ENCODE measurements around the gene POLR2J2. TPM values are rescaled to one million over a fixed set of nuclear protein-coding genes. Genes with fewer than 3 reads are reported as not detected.
"Not testable (repeated sequence)": the region's sequence is repeated elsewhere in the genome, so short reads cannot be mapped to it uniquely, and the experiment has no call there.

POLR2J2 gene
- total RNA-seq, 1 donor: 2.5 TPM

- H3K27me3 ChIP-seq (ENCODE audit: insufficient read depth, low read length); H3K4me2 ChIP-seq (ENCODE audit: insufficient read depth, low read length); DNase-seq (ENCODE audit: insufficient read length, low spot score, missing footprints); H3K4me3 ChIP-seq (ENCODE audit: insufficient read depth, low read length); H3K4me1 ChIP-seq (ENCODE audit: insufficient read depth, low read length); H3K36me3 ChIP-seq (ENCODE audit: insufficient read depth, low read length); H3K79me2 ChIP-seq (ENCODE audit: insufficient read depth, low read length); H4K20me1 ChIP-seq (ENCODE audit: insufficient read depth, low read length); H2AFZ ChIP-seq (ENCODE audit: low read length); H3K9me3 ChIP-seq (ENCODE audit: low read depth, low read length); H3K27ac ChIP-seq (ENCODE audit: low read depth, low read length): not testable (repeated sequence)
Observed at GRCh38 chr7:102675545-102675944, 4.1 kb upstream of the POLR2J2 start.

- DNase-seq (ENCODE audit: insufficient read length, low spot score, missing footprints); H2AFZ ChIP-seq (ENCODE audit: low read length); H3K27ac ChIP-seq (ENCODE audit: low read depth, low read length); H3K79me2 ChIP-seq (ENCODE audit: insufficient read depth, low read length); H3K4me3 ChIP-seq (ENCODE audit: insufficient read depth, low read length); H4K20me1 ChIP-seq (ENCODE audit: insufficient read depth, low read length); H3K9me3 ChIP-seq (ENCODE audit: low read depth, low read length); H3K4me2 ChIP-seq (ENCODE audit: insufficient read depth, low read length); H3K36me3 ChIP-seq (ENCODE audit: insufficient read depth, low read length); H3K4me1 ChIP-seq (ENCODE audit: insufficient read depth, low read length); H3K27me3 ChIP-seq (ENCODE audit: insufficient read depth, low read length): not testable (repeated sequence)
Observed at GRCh38 chr7:102673447-102674067, 2.1 kb upstream of the POLR2J2 start.

GRCh38 chr7:102671956-102672307 lies 469 bp upstream of the POLR2J2 start:
- not testable (repeated sequence) for H4K20me1 ChIP-seq (ENCODE audit: insufficient read depth, low read length); H3K79me2 ChIP-seq (ENCODE audit: insufficient read depth, low read length); H3K9me3 ChIP-seq (ENCODE audit: low read depth, low read length); H3K36me3 ChIP-seq (ENCODE audit: insufficient read depth, low read length); H3K4me2 ChIP-seq (ENCODE audit: insufficient read depth, low read length); H3K27me3 ChIP-seq (ENCODE audit: insufficient read depth, low read length); H3K4me1 ChIP-seq (ENCODE audit: insufficient read depth, low read length); H3K4me3 ChIP-seq (ENCODE audit: insufficient read depth, low read length); H2AFZ ChIP-seq (ENCODE audit: low read length); H3K27ac ChIP-seq (ENCODE audit: low read depth, low read length); DNase-seq (ENCODE audit: insufficient read length, low spot score, missing footprints)

GRCh38 chr7:102667523-102667922 lies 3.9 kb downstream of the POLR2J2 start:
- not testable (repeated sequence) for DNase-seq (ENCODE audit: insufficient read length, low spot score, missing footprints); H3K4me1 ChIP-seq (ENCODE audit: insufficient read depth, low read length); H3K36me3 ChIP-seq (ENCODE audit: insufficient read depth, low read length); H3K27me3 ChIP-seq (ENCODE audit: insufficient read depth, low read length); H2AFZ ChIP-seq (ENCODE audit: low read length); H4K20me1 ChIP-seq (ENCODE audit: insufficient read depth, low read length); H3K4me3 ChIP-seq (ENCODE audit: insufficient read depth, low read length); H3K27ac ChIP-seq (ENCODE audit: low read depth, low read length); H3K79me2 ChIP-seq (ENCODE audit: insufficient read depth, low read length); H3K4me2 ChIP-seq (ENCODE audit: insufficient read depth, low read length); H3K9me3 ChIP-seq (ENCODE audit: low read depth, low read length)

- H3K4me1 ChIP-seq (ENCODE audit: insufficient read depth, low read length); H3K4me2 ChIP-seq (ENCODE audit: insufficient read depth, low read length); H3K36me3 ChIP-seq (ENCODE audit: insufficient read depth, low read length); H3K4me3 ChIP-seq (ENCODE audit: insufficient read depth, low read length); H3K79me2 ChIP-seq (ENCODE audit: insufficient read depth, low read length); H3K9me3 ChIP-seq (ENCODE audit: low read depth, low read length); H3K27ac ChIP-seq (ENCODE audit: low read depth, low read length); H2AFZ ChIP-seq (ENCODE audit: low read length); DNase-seq (ENCODE audit: insufficient read length, low spot score, missing footprints); H3K27me3 ChIP-seq (ENCODE audit: insufficient read depth, low read length); H4K20me1 ChIP-seq (ENCODE audit: insufficient read depth, low read length): not testable (repeated sequence)
Observed at GRCh38 chr7:102666850-102667249, 4.6 kb downstream of the POLR2J2 start.

- DNase-seq (ENCODE audit: insufficient read length, low spot score, missing footprints); H3K4me3 ChIP-seq (ENCODE audit: insufficient read depth, low read length); H3K4me1 ChIP-seq (ENCODE audit: insufficient read depth, low read length); H3K4me2 ChIP-seq (ENCODE audit: insufficient read depth, low read length); H3K9me3 ChIP-seq (ENCODE audit: low read depth, low read length); H2AFZ ChIP-seq (ENCODE audit: low read length); H3K27me3 ChIP-seq (ENCODE audit: insufficient read depth, low read length); H3K27ac ChIP-seq (ENCODE audit: low read depth, low read length); H4K20me1 ChIP-seq (ENCODE audit: insufficient read depth, low read length); H3K36me3 ChIP-seq (ENCODE audit: insufficient read depth, low read length); H3K79me2 ChIP-seq (ENCODE audit: insufficient read depth, low read length): not testable (repeated sequence)
Observed at GRCh38 chr7:102664765-102665164, 6.7 kb downstream of the POLR2J2 start.

- not testable (repeated sequence) for H3K9me3 ChIP-seq (ENCODE audit: low read depth, low read length); H3K4me1 ChIP-seq (ENCODE audit: insufficient read depth, low read length); H3K36me3 ChIP-seq (ENCODE audit: insufficient read depth, low read length); H3K27me3 ChIP-seq (ENCODE audit: insufficient read depth, low read length); H2AFZ ChIP-seq (ENCODE audit: low read length); H4K20me1 ChIP-seq (ENCODE audit: insufficient read depth, low read length); H3K79me2 ChIP-seq (ENCODE audit: insufficient read depth, low read length); H3K4me2 ChIP-seq (ENCODE audit: insufficient read depth, low read length); H3K27ac ChIP-seq (ENCODE audit: low read depth, low read length); H3K4me3 ChIP-seq (ENCODE audit: insufficient read depth, low read length); DNase-seq (ENCODE audit: insufficient read length, low spot score, missing footprints)
Observed at GRCh38 chr7:102649924-102650323, 21.5 kb downstream of the POLR2J2 start, which contains the start of gene SPDYE2B. TSS of gene SPDYE2B (plus strand) at chr7:102650319. CDS start at chr7:102652349, 2,030 bp downstream.

GRCh38 chr7:102647813-102648212 lies 23.6 kb downstream of the POLR2J2 start:
- not testable (repeated sequence) for H3K4me3 ChIP-seq (ENCODE audit: insufficient read depth, low read length); H2AFZ ChIP-seq (ENCODE audit: low read length); H3K9me3 ChIP-seq (ENCODE audit: low read depth, low read length); H4K20me1 ChIP-seq (ENCODE audit: insufficient read depth, low read length); H3K27ac ChIP-seq (ENCODE audit: low read depth, low read length); H3K36me3 ChIP-seq (ENCODE audit: insufficient read depth, low read length); DNase-seq (ENCODE audit: insufficient read length, low spot score, missing footprints); H3K79me2 ChIP-seq (ENCODE audit: insufficient read depth, low read length); H3K27me3 ChIP-seq (ENCODE audit: insufficient read depth, low read length); H3K4me2 ChIP-seq (ENCODE audit: insufficient read depth, low read length); H3K4me1 ChIP-seq (ENCODE audit: insufficient read depth, low read length)

- H3K9me3 ChIP-seq (ENCODE audit: low read depth, low read length); H3K36me3 ChIP-seq (ENCODE audit: insufficient read depth, low read length); H3K27me3 ChIP-seq (ENCODE audit: insufficient read depth, low read length); H2AFZ ChIP-seq (ENCODE audit: low read length); H3K27ac ChIP-seq (ENCODE audit: low read depth, low read length); H3K4me2 ChIP-seq (ENCODE audit: insufficient read depth, low read length); H3K4me3 ChIP-seq (ENCODE audit: insufficient read depth, low read length); H4K20me1 ChIP-seq (ENCODE audit: insufficient read depth, low read length); DNase-seq (ENCODE audit: insufficient read length, low spot score, missing footprints); H3K79me2 ChIP-seq (ENCODE audit: insufficient read depth, low read length); H3K4me1 ChIP-seq (ENCODE audit: insufficient read depth, low read length): not testable (repeated sequence)
Observed at GRCh38 chr7:102643404-102643803, 28.1 kb downstream of the POLR2J2 start.
